Loucy (cell line): ENCODE measurements around the gene ZNF619.

Experiments
- H2AFZ ChIP-seq: fragments of 200-600 bp; sonication (generic); 2 replicates; pipeline ENCODE4 v1.6.0; 2016; ENCODE audit warnings: antibody characterized with exemption, mild to moderate bottlenecking, low read length, moderate library complexity
- H3F3A ChIP-seq: fragments of 200-600 bp; 2 replicates; pipeline ENCODE4 v1.6.0; 2016; ENCODE audit warnings: antibody characterized with exemption, low read depth, mild to moderate bottlenecking
- H3K27me3 ChIP-seq: fragments of 200-600 bp; sonication (generic); 2 replicates; pipeline ENCODE4 v1.6.1; 2014; ENCODE audit warnings: low read length, mild to moderate bottlenecking; ENCODE audit not compliant: insufficient read depth, poor library complexity, severe bottlenecking
- H3K36me3 ChIP-seq: fragments of 200-600 bp; sonication (generic); 2 replicates; pipeline ENCODE4 v1.6.1; 2016; ENCODE audit warnings: low read length; ENCODE audit not compliant: insufficient read depth
- H3K4me1 ChIP-seq: fragments of 200-600 bp; sonication (generic); 2 replicates; pipeline ENCODE4 v1.5.1; 2014; ENCODE audit warnings: low read length, mild to moderate bottlenecking; ENCODE audit not compliant: insufficient read depth, poor library complexity, severe bottlenecking
- H3K4me2 ChIP-seq: fragments of 200-600 bp; sonication (generic); 2 replicates; pipeline ENCODE4 v1.6.0; 2014; ENCODE audit warnings: antibody characterized with exemption, low read length, low read depth, mild to moderate bottlenecking; ENCODE audit not compliant: poor library complexity, severe bottlenecking
- H3K4me3 ChIP-seq: fragments of 200-600 bp; sonication (generic); 2 replicates; pipeline ENCODE4 v1.5.1; 2014; ENCODE audit warnings: low read length, mild to moderate bottlenecking, mixed read lengths; ENCODE audit not compliant: poor library complexity, severe bottlenecking
- H3K79me2 ChIP-seq: fragments of 200-600 bp; sonication (generic); 2 replicates; pipeline ENCODE4 v1.6.1; 2014; ENCODE audit warnings: low read length; ENCODE audit not compliant: insufficient read depth
- H3K9ac ChIP-seq: fragments of 200-600 bp; sonication (generic); 2 replicates; pipeline ENCODE4 v1.6.0; 2014; ENCODE audit warnings: mild to moderate bottlenecking, low read depth, low read length, moderate library complexity; ENCODE audit not compliant: poor library complexity, severe bottlenecking
- H3K9me2 ChIP-seq: fragments of 200-600 bp; sonication (generic); replicated peaks from 2 replicates; pipeline ENCODE4 v1.6.1; 2016; ENCODE audit warnings: low read depth, low read length, mixed read lengths
- H3K9me3 ChIP-seq: fragments of 200-600 bp; sonication (generic); 2 replicates; pipeline ENCODE4 v1.6.1; 2014; ENCODE audit warnings: mild to moderate bottlenecking, antibody characterized with exemption, low read length, low read depth; ENCODE audit not compliant: insufficient read depth
- H4K20me1 ChIP-seq: fragments of 200-600 bp; sonication (generic); 2 replicates; pipeline ENCODE4 v1.6.0; 2014; ENCODE audit warnings: antibody characterized with exemption, low read length, mild to moderate bottlenecking; ENCODE audit not compliant: insufficient read depth, poor library complexity, severe bottlenecking
- EZH2phosphoT487 ChIP-seq: fragments of 200-600 bp; IDR thresholded peaks from 2 replicates; pipeline ENCODE4 v1.6.1; 2018; ENCODE audit warnings: antibody characterized with exemption, mild to moderate bottlenecking, moderate library complexity, borderline replicate concordance
- TF ChIP-seq, protein P1 (sequence below): fragments of 200-600 bp; sonication (generic); conservative IDR thresholded peaks from 2 replicates; pipeline ENCODE4 v1.5.1; 2014; ENCODE audit warnings: mild to moderate bottlenecking, antibody characterized with exemption, low read length

The ZNF619 gene

DNA sequence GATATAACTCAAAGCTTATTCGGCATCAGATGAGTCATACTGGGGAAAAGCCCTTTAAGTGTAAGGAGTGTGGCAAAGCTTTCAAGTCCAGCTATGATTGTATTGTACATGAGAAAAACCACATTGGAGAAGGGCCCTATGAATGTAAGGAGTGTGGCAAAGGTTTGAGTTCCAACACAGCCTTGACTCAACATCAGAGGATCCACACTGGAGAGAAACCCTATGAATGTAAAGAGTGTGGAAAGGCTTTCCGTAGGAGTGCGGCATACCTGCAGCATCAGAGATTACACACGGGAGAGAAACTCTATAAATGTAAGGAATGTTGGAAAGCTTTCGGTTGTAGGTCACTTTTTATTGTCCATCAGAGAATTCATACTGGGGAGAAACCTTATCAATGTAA is 55.3 kb downstream of the ZNF619 start:
- Histone ChIP-seq H3K4me3 (no peak overlapping the region), H3K4me1 (peaks cover 13% of the 10 kb centered on the region), H3K9ac (no peak overlapping the region), H3K27me3 (no peaks in the 10 kb centered on the region), H4K20me1 (no peaks in the 10 kb centered on the region), H3F3A (no peaks in the 10 kb centered on the region), H3K79me2 (peaks cover 20% of the 10 kb centered on the region), H2AFZ (no peak overlapping the region), H3K36me3 (peaks cover 59% of the 10 kb centered on the region), H3K4me2 (no peak overlapping the region), H3K9me3 (peaks cover 7% of the 10 kb centered on the region), H3K9me2 (no peaks in the 10 kb centered on the region)
- TF ChIP-seq, protein P1, sequence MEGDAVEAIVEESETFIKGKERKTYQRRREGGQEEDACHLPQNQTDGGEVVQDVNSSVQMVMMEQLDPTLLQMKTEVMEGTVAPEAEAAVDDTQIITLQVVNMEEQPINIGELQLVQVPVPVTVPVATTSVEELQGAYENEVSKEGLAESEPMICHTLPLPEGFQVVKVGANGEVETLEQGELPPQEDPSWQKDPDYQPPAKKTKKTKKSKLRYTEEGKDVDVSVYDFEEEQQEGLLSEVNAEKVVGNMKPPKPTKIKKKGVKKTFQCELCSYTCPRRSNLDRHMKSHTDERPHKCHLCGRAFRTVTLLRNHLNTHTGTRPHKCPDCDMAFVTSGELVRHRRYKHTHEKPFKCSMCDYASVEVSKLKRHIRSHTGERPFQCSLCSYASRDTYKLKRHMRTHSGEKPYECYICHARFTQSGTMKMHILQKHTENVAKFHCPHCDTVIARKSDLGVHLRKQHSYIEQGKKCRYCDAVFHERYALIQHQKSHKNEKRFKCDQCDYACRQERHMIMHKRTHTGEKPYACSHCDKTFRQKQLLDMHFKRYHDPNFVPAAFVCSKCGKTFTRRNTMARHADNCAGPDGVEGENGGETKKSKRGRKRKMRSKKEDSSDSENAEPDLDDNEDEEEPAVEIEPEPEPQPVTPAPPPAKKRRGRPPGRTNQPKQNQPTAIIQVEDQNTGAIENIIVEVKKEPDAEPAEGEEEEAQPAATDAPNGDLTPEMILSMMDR: no peak
- TF ChIP-seq EZH2phosphoT487: no peak

- H3K9ac ChIP-seq: no peak overlapping the region
- no peaks in the 10 kb centered on the region for H3K9me2 ChIP-seq
- H3F3A ChIP-seq: no peaks in the 10 kb centered on the region
- 0 out of 2 replicates have a peak, but pooled peaks cover 2% of the 10 kb centered on the region for H3K79me2 ChIP-seq
- no peak overlapping the region for H3K4me2 ChIP-seq
- TF ChIP-seq, protein P1: no peak
- TF ChIP-seq EZH2phosphoT487: no peak
- H2AFZ ChIP-seq: no peak overlapping the region
- H3K9me3 ChIP-seq: peaks cover 13% of the 10 kb centered on the region
- H3K4me1 ChIP-seq: no peaks in the 10 kb centered on the region
- H4K20me1 ChIP-seq: no peaks in the 10 kb centered on the region
- H3K27me3 ChIP-seq: no peaks in the 10 kb centered on the region
- no peak overlapping the region for H3K4me3 ChIP-seq
- H3K36me3 ChIP-seq: peaks cover 61% of the 10 kb centered on the region
These were observed 57.4 kb downstream of the ZNF619 start for GRCh38 chr3:40534283-40534682.
